ENCODE results near the gene IGF2. TPM values are rescaled to one million over a fixed set of nuclear protein-coding genes. Genes with fewer than 3 reads are reported as not detected.
"Not testable (repeated sequence)": the region's sequence is repeated elsewhere in the genome, so short reads cannot be mapped to it uniquely, and the experiment has no call there.

IGF2 gene
- total RNA-seq, 2 experiments from 2014 or later, result not detected

GRCh38 chr11:2178055-2178773 lies 39.0 kb upstream of the IGF2 start:
- H3K27me3 Mint-ChIP-seq (ENCODE audit: low read depth); CTCF ChIA-PET; H3K36me3 Mint-ChIP-seq (ENCODE audit: low read depth); H3K27ac Mint-ChIP-seq; H3K9me3 Mint-ChIP-seq (ENCODE audit: insufficient read depth); H3K4me3 Mint-ChIP-seq; DNase-seq; H3K4me1 Mint-ChIP-seq (ENCODE audit: low read depth); POLR2A ChIA-PET; ATAC-seq: not testable (repeated sequence)

DNA sequence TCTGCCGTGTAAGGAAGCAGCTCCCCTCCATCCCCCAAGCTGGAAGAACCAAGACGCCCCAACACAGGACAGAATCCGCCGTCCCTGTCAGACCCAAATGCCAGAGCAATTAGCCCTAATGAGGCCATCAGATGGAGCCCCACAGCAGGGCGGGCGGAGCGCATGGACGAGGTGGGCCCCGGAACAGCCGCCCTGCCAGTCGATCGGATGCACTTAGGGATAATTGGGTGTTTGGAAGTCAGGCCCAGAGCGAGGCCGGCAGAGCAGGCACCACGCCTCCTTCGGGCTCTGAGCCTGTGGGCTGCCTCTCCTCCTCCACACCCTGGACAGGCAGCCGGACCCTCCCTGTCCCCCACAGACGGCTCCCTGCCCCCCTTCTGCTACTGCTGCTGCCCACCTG lies 37.9 kb upstream of the IGF2 start:
- no peak for ATAC-seq
- Mint-ChIP-seq H3K36me3 (ENCODE audit: low read depth) (no peaks in the 10 kb centered on the region), H3K9me3 (ENCODE audit: insufficient read depth) (no peaks in the 10 kb centered on the region), H3K27ac (no peak overlapping the region), H3K27me3 (ENCODE audit: low read depth) (no peaks in the 10 kb centered on the region), H3K4me3 (no peak overlapping the region), H3K4me1 (ENCODE audit: low read depth) (no peaks in the 10 kb centered on the region)
- ChIA-PET POLR2A (no interaction called here), CTCF (no interaction called here)
- DNase-seq, result no peak

DNA sequence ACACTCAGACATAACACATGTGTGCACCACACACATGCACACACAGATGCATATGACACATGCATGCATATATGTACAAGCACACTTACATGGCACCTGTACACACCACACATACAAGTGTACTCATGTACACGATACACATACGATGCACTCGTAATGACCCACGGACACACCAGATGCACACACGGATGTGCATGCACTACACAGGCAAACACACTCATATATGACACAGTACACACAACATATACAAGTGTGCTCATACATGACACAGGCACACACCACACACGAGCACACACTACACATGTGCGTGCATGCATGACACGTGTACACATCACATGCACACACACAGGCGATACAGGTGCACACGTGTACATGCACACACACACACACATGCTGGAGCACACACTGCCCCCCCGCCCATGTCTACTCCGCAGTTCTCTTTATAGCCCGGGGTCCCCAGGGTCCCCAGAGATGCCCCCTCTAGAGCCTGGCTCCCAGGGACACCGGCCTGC lies 37.3 kb upstream of the IGF2 start:
- H3K27ac Mint-ChIP-seq, result no peak overlapping the region
- POLR2A ChIA-PET, result no interaction called here
- no peak for ATAC-seq
- no peaks in the 10 kb centered on the region for H3K9me3 Mint-ChIP-seq (ENCODE audit: insufficient read depth)
- CTCF ChIA-PET, result no interaction called here
- no peaks in the 10 kb centered on the region for H3K4me1 Mint-ChIP-seq (ENCODE audit: low read depth)
- no peaks in the 10 kb centered on the region for H3K27me3 Mint-ChIP-seq (ENCODE audit: low read depth)
- no peaks in the 10 kb centered on the region for H3K36me3 Mint-ChIP-seq (ENCODE audit: low read depth)
- DNase-seq, result no peak
- H3K4me3 Mint-ChIP-seq, result no peak overlapping the region

GRCh38 chr11:2175659-2176058 lies 36.5 kb upstream of the IGF2 start:
- no peaks in the 10 kb centered on the region for H3K36me3 Mint-ChIP-seq (ENCODE audit: low read depth)
- H3K4me1 Mint-ChIP-seq (ENCODE audit: low read depth), result no peaks in the 10 kb centered on the region
- ATAC-seq, result no peak
- no peaks in the 10 kb centered on the region for H3K9me3 Mint-ChIP-seq (ENCODE audit: insufficient read depth)
- H3K27me3 Mint-ChIP-seq (ENCODE audit: low read depth), result no peaks in the 10 kb centered on the region
- POLR2A ChIA-PET, result no interaction called here
- CTCF ChIA-PET, result no interaction called here
- H3K27ac Mint-ChIP-seq, result no peak overlapping the region
- no peak overlapping the region for H3K4me3 Mint-ChIP-seq
- no peak for DNase-seq

DNA sequence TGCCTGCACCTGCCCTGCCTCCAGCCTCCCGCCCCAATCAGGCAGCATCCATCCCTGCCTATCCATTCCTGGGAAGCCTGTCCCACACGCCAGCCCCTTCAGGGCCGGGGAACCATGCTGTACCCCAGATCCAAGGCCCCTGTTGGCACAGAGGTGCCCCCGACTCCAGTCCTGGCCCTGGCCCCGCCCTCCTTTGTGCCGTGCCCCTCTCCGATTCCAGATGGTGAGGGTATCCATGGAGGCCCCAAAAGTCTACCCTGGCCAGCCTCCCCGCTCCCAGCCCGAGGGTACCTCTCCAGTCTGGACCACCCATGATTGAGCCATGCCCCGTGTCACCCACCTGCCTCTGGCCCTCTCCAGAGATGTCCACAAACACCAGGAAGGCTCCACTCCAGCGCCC lies 35.2 kb upstream of the IGF2 start:
- Mint-ChIP-seq H3K27me3 (ENCODE audit: low read depth) (no peaks in the 10 kb centered on the region), H3K4me1 (ENCODE audit: low read depth) (no peaks in the 10 kb centered on the region), H3K36me3 (ENCODE audit: low read depth) (no peaks in the 10 kb centered on the region), H3K27ac (no peak overlapping the region), H3K9me3 (ENCODE audit: insufficient read depth) (no peaks in the 10 kb centered on the region), H3K4me3 (no peak overlapping the region)
- ChIA-PET POLR2A (no interaction called here), CTCF (no interaction called here)
- ATAC-seq, result no peak
- no peak for DNase-seq

- CTCF ChIA-PET, result no interaction called here
- DNase-seq (no peak), ATAC-seq (no peak)
- POLR2A ChIA-PET, result no interaction called here
- Mint-ChIP-seq H3K4me1 (ENCODE audit: low read depth) (no peaks in the 10 kb centered on the region), H3K27ac (no peak overlapping the region), H3K36me3 (ENCODE audit: low read depth) (no peaks in the 10 kb centered on the region), H3K4me3 (no peak overlapping the region), H3K27me3 (ENCODE audit: low read depth) (no peaks in the 10 kb centered on the region), H3K9me3 (ENCODE audit: insufficient read depth) (no peaks in the 10 kb centered on the region)
These were observed 34.6 kb upstream of the IGF2 start for GRCh38 chr11:2173761-2174160.

DNA sequence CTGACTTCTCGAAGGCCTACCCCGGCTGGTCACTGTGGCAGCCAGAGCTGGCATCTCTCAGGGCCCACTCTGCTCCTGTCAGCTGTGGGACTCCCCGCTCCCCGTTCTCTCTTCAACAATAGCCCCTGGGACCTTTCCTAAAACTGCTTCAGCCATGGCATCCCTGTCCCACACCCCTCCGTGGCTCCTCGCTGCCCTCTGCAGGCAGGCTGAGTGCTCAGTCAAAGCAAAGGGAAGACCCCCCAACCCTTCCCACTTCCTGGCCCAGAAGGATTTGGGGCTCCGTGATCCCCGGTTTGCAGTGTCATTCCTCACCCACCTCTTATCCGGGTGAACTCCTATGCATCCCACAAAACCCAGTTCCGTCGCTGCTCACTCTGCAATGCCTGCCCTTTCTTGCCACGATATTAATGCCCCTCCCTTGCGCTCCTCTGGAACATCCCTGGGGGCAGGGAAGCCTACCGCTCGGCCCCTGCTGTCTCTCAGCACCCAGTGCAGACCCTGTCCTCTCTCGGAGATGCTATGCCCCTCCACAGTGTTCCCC lies 34.0 kb upstream of the IGF2 start:
- Mint-ChIP-seq H3K36me3 (ENCODE audit: low read depth) (no peaks in the 10 kb centered on the region), H3K4me1 (ENCODE audit: low read depth) (no peaks in the 10 kb centered on the region), H3K27me3 (ENCODE audit: low read depth) (no peaks in the 10 kb centered on the region), H3K9me3 (ENCODE audit: insufficient read depth) (no peaks in the 10 kb centered on the region), H3K27ac (no peak overlapping the region), H3K4me3 (no peak overlapping the region)
- POLR2A ChIA-PET, result no interaction called here
- ATAC-seq (no peak), DNase-seq (no peak)
- CTCF ChIA-PET, result no interaction called here

DNA sequence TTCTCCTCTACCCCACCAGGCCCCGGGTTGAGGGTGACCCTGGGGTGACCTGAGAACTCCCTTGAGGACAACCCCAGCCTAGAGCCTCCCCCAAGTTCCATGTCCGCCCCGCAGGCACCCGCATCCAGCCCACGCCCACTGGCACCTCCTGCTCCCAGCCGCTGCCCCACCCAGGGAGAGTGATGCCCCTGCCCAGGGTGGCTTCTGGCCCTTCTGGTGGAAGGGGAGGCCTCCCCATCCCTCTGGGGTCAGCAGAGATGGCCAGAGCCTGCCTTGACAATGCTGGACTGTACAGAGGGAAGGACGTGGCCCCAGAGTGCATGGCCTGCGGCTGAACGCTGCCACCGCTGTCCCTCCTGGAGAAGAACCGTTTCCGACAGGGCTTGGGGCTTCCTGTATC lies 33.5 kb upstream of the IGF2 start:
- H3K27me3 Mint-ChIP-seq (ENCODE audit: low read depth), result no peaks in the 10 kb centered on the region
- DNase-seq (no peak), ATAC-seq (no peak)
- no peaks in the 10 kb centered on the region for H3K36me3 Mint-ChIP-seq (ENCODE audit: low read depth)
- no peaks in the 10 kb centered on the region for H3K9me3 Mint-ChIP-seq (ENCODE audit: insufficient read depth)
- POLR2A ChIA-PET, result no interaction called here
- H3K4me3 Mint-ChIP-seq, result no peak overlapping the region
- CTCF ChIA-PET, result no interaction called here
- no peak overlapping the region for H3K27ac Mint-ChIP-seq
- H3K4me1 Mint-ChIP-seq (ENCODE audit: low read depth), result no peaks in the 10 kb centered on the region

- no peaks in the 10 kb centered on the region for H3K27me3 Mint-ChIP-seq (ENCODE audit: low read depth)
- no peak within 1 kb of the TSS for H3K4me3 Mint-ChIP-seq
- no peak for ATAC-seq
- H3K4me1 Mint-ChIP-seq (ENCODE audit: low read depth), result no peaks in the 10 kb centered on the region
- H3K27ac Mint-ChIP-seq, result no peak within 1 kb of the TSS
- H3K36me3 Mint-ChIP-seq (ENCODE audit: low read depth), result no peaks in the 10 kb centered on the region
- ChIA-PET POLR2A (no interaction called here), CTCF (no interaction called here)
- no peaks in the 10 kb centered on the region for H3K9me3 Mint-ChIP-seq (ENCODE audit: insufficient read depth)
- DNase-seq, result no peak
These were observed 32.4 kb upstream of the IGF2 start, which contains the start of gene TH for GRCh38 chr11:2171591-2172003. TSS of gene TH (minus strand) at chr11:2171815. CDS start at chr11:2171786, 29 bp downstream.

DNA sequence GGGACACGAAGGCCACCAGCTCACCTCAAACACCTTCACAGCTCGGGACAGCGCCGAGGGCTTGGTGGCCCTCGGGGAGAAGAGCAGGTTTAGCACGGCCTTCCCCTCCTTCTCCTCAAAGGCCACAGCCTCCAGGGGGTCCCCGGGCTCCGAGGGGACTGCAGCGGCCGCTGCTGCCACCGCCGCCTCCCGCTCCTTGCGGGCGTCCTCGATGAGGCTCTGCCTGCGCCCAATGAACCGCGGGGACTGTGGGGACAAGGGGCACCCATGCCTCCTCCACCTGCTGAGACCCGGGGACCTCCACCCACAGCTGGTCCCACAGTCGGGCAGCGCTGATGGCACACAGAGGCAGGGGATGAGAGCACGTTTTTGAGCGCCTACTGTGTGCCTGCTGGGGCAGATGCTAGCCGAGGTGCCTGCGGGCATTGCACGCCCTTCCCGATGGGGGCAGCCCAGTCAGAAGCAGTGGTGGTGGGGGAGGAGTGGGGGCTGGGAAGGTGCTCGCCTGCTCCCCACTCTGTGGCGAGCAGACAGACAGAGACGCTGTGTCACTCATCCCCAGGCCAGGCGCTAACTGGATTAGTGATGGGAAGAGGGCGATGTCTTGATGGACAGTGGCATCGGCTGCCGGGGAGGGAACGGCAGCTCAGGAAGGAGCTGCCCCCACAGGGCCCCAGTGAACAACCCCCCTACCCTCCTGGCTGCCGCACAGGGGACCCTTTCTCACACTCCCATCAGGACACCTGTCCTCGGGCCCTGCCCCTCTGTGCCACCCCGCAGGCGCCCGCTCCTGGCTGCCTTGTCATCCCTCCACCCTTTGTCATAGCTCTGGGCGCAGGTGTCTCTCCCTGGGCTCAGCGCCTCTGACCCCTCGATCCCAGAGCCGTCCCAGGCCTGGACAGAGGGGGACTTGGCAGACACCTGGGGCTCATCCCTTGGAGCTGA lies 30.7 kb upstream of the IGF2 start:
- DNase-seq (no peak), ATAC-seq (no peak)
- ChIA-PET POLR2A (no interaction called here), CTCF (interaction anchor here (1.0 to 1.4 kb wide), 4 partner anchors 16 to 249 kb away, joined by 3 to 4 read pairs (median 3); no protein-coding TSS in a partner anchor)
- Mint-ChIP-seq H3K27me3 (ENCODE audit: low read depth) (no peaks in the 10 kb centered on the region), H3K4me3 (no peak overlapping the region), H3K4me1 (ENCODE audit: low read depth) (no peaks in the 10 kb centered on the region), H3K9me3 (ENCODE audit: insufficient read depth) (no peaks in the 10 kb centered on the region), H3K27ac (no peak overlapping the region), H3K36me3 (ENCODE audit: low read depth) (no peaks in the 10 kb centered on the region)

- ChIA-PET CTCF (no interaction called here), POLR2A (no interaction called here)
- DNase-seq (no peak), ATAC-seq (no peak)
- no peaks in the 10 kb centered on the region for H3K4me1 Mint-ChIP-seq (ENCODE audit: low read depth)
- H3K27me3 Mint-ChIP-seq (ENCODE audit: low read depth), result no peaks in the 10 kb centered on the region
- no peak overlapping the region for H3K27ac Mint-ChIP-seq
- H3K9me3 Mint-ChIP-seq (ENCODE audit: insufficient read depth), result no peaks in the 10 kb centered on the region
- H3K4me3 Mint-ChIP-seq, result no peak overlapping the region
- no peaks in the 10 kb centered on the region for H3K36me3 Mint-ChIP-seq (ENCODE audit: low read depth)
These were observed 29.8 kb upstream of the IGF2 start for GRCh38 chr11:2169005-2169378.

DNA sequence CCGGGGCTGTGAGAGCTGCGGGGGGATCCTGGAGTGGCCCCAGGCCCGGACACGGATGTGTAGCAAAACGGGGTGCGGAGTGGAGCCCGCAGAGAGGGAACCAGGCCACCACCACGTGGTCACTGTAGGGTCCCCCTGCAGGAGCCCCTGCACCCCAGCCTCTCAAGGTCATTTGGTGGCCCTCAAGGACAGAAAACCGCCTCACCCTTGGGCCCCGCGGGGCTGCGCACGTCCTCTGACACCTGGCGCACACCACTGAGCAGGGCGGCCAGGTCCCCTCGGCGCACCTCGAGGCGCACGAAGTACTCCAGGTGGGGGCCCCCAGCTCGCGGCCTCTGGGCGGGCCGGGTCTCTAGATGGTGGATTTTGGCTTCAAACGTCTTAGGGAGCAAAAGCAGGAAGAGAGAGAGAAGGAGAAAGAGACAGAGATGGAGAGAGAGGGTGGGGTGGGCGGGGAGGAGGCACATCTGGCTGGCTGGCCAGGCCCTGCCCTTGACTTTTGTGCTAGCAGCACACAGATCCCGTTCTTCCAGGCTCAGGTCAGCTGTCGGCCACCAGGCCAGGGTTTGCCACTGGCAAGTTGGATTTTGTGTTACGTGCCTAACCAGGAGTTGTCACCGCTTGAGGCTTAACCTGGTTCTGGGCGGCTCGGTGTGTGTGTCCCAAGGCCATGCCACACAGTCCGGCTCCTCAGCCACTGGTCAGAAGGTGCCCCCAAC lies 29.3 kb upstream of the IGF2 start:
- CTCF ChIA-PET, result interaction anchor here (3.2 kb wide), 1 partner anchor 136 kb away, joined by 11 read pairs; no protein-coding TSS in a partner anchor
- DNase-seq (no peak), ATAC-seq (no peak)
- no peaks in the 10 kb centered on the region for H3K9me3 Mint-ChIP-seq (ENCODE audit: insufficient read depth)
- no peaks in the 10 kb centered on the region for H3K27me3 Mint-ChIP-seq (ENCODE audit: low read depth)
- no peak overlapping the region for H3K27ac Mint-ChIP-seq
- POLR2A ChIA-PET, result no interaction called here
- no peak overlapping the region for H3K4me3 Mint-ChIP-seq
- H3K4me1 Mint-ChIP-seq (ENCODE audit: low read depth), result no peaks in the 10 kb centered on the region
- no peaks in the 10 kb centered on the region for H3K36me3 Mint-ChIP-seq (ENCODE audit: low read depth)
